ENCODE results near the gene CCER1.

CCER1 gene

DNA sequence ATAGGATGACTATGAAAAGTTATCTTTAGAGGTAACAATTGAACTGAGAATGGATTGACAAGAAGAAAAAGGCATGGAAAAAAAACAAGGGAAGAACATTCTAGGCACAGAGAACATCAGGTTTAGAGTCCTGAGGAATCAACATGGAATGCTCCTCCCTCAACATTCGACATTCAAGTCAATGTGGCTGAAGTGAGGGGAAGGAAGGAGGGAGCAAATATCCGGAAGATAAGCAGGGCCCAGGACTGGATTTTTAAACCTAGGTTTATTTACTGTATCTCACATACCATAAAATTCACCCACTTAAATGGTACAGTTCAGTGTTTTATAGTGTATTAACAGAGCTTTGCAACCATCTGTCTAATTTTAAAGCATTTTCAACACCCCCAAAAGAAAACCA, 9.6 kb upstream of the CCER1 start:
- DNase-seq, result no peak

DNA sequence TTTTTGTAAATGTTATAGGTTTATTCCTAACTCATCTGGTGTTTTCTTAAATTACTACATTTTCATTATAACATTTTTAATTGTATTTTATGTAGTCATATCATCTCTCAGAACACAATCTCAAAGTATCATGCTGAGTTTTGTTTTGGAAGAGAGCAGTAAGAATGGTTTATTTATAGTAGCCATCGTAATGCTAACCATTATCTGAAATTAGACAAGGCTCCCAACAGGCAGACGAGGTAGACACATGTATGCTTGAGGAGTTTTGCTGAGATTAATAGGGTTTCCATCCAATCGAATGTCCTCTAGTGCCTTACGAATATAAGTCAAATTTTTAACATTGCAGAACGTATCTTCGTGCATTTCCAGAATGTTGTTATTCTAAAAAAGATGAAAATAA, 9.0 kb upstream of the CCER1 start:
- no peak for DNase-seq

DNA sequence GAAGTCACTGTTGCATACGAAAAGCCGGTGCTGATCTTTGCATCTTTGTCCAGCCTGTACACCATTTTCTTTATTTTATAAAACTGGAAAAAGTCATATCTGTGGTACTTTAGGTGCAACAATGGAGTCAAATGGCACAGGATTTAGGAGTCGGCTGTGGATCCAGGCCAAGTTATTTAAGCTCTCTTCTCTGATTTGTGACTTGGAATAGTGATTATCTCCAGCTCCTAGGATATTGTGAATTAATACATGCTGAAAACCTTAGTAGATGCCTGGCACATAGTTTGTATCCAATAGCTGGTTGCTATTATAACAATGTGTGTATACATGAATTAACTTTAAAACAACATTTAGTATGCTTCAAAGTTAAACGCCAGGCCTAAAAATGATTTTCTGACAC, 6.2 kb upstream of the CCER1 start:
- DNase-seq, result no peak

DNA sequence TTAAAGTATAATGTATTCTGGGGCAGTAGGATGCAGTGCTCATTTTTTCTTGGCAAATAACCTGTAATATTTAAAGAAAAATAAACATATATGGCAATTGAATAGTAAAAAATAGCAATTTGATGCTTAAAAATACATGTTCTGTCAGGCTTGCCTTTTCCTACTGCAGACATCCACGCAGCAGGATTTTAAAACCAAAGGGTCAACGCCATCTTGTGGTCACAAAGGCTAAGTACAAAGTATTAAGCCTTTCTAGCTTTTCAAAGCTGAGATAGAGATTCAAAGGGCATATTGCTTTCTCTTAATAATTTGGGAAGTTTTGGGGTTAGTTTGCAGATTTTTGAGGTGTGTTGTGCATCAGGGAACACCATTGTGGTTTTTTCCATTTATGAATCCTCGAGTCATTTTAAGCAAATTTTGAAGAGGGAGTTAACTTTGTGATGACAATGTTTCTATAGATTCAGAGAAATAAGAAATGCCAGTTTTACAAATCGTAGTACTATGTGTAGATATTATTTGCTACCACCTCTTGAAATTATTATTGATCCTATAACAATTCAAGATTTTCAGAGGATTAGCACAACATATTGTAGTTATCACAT, 4.7 kb upstream of the CCER1 start:
- DNase-seq, result peak; percentile 69

GRCh38 chr12:90959032-90959431, 4.1 kb upstream of the CCER1 start:
- no peak for DNase-seq

GRCh38 chr12:90958347-90958746, 3.4 kb upstream of the CCER1 start:
- DNase-seq, result no peak

GRCh38 chr12:90954428-90954827, 548 bp downstream of the CCER1 start:
- no peak for DNase-seq

- DNase-seq, result no peak
Observed at GRCh38 chr12:90953956-90954421, 987 bp downstream of the CCER1 start.

DNA sequence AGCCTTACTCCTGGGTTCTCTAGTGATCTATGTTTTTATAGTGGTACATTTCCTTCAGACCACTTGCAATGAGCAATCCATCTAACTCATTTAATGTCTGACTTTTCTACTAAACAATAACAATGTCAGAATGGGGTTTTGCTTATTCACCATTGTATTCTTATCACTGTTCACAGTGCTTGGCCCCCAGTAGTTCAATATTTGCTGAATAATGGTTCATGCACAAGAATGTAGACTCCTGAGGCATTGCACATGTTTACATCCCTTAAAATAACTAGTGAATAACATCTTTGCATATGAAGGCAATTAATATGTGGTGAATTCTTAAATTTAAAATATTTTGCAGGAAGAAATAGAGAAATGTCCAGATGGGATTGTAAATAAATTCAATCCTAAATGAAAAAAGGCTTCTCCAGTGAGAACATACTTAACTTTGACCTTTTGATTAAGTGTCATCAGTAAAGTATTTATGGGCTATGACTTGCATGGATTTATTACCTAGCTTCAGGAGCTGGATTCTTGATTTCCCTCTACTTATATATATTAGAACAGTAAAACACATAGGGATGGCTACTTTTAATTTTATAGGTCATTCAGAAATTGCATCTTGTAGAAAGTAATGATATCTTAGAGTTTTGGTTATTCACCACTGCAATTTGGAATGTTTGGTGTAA, 3.4 kb downstream of the CCER1 start:
- peak; percentile 4 for DNase-seq

GRCh38 chr12:90947869-90948268, 7.1 kb downstream of the CCER1 start:
- no peak for DNase-seq

GRCh38 chr12:90945070-90945649, 9.8 kb downstream of the CCER1 start:
- DNase-seq, result peak; percentile 55

- no peak for DNase-seq
Observed at GRCh38 chr12:90943255-90943654, 11.7 kb downstream of the CCER1 start.

- peak; percentile 66 for DNase-seq
Observed at GRCh38 chr12:90940872-90941499, 14.0 kb downstream of the CCER1 start.

DNA sequence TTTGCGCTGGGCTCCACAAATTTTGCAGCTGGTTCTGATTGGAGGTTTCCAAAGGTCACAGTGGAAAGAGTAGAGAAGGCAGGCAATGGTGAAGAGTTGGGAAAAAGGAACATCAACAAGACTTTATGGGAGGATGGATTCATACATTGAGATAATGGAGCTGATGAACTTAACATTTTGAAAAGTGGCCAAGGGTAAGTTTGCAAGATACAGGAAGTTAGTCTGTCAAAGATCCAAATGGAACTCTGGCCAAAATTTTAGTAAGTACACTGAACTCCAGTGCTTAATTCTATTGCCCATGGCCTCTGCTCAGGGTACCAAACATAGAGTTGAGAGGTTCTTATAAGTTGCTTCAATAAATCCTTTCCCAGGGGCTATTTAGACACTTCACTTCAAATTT, 15.6 kb downstream of the CCER1 start:
- DNase-seq, result no peak

DNA sequence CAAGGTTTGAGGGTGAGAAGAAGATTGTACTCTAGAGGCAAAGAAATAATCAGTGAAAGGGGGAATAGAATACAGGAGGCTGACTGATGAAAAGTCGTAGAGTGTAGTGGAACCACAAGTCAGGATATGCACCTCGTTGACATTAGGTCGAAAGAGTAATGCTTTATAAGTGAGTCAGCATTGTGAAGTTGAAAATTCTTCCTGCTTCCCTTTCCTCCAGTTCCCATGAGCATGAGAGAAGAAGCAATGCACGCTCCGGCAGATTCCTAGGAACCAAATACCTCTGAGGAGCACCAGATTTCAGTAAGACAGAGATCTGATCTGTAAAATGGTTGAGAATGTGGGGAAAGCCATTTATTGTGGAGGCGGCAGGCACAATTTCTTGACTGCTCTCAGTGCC, 16.5 kb downstream of the CCER1 start:
- DNase-seq, result no peak

DNA sequence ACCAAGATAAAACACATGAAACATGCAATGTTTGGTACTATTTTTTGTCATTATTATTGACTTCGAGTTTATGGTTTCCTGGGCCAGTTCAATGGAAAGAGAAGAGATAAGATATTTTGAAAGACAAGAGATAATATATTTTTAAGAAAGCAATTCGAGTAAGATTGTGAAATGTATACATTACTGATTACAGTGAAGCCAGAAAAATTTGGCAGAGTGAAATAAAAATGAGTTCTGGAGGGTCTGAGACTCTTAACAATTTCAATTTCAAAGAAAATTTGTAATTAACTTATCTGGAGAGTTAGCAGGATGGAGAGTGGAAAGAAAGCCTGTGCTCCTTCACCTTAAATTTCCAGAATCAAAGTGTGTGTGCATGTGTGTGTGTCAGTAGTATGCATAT, 17.3 kb downstream of the CCER1 start:
- DNase-seq, result no peak

DNA sequence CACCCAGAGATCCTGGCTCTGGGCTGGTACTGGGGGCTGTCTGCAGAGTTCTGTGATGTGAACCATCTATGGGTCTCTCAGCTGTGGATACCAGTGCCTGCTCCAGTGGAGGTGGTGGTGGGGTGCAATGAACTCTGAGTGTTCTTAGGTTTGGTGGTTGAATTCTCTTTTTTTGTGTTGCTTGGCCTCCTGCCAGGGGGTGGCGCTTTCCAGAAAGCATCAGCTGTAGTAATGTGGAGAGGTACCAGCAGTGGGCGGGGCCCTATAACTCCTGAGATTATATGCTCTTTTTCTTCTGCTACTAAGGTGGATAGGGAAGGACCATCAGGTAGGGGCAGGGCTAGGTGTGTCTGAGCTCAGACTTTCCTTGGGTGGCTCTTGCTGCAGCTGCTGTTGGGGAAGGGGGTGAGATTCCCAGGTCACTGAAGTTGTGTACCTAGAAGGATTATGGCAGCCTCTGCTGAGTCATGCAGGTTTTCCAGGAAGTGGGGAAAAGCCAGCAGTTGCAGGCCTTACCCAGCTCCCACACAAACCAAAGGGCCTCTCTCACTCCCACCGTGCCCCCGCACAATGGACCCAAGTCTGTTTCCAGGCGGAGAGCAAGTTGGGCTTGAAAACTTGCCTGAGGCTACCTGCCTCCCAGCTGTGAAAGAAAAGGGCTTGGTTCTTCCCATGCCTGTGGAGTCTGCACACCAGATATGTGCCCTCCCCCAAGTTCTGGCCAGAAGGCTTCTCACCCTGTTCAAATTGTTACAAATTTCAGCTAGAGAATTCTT, 18.6 kb downstream of the CCER1 start:
- no peak for DNase-seq

- no peak for DNase-seq
Observed at GRCh38 chr12:90925562-90925961, 29.4 kb downstream of the CCER1 start.

- no peak for DNase-seq
Observed at GRCh38 chr12:90924406-90924805, 30.6 kb downstream of the CCER1 start.

DNA sequence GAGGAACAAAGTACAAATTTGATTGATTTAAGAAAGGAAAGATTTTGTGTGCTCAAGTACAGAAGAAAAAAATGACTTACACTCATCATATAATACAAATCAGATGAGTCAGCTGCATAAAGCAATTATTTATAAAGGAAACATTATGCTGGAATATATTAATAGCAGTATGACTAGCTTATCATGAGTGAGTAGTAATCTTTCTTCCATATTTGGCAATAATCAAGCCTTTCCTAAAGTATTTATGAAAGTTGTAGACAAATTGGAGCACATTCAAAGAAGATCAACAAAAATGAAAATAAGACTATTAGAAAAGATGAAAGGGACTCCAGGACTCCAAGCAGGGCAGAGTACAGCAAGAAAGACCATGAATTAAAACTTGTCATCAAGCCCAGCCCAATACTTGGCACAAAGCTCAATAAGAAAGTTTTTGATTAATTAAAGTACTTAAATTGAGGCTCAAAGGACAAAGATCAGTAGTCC, 32.8 kb downstream of the CCER1 start:
- no peak for DNase-seq

DNA sequence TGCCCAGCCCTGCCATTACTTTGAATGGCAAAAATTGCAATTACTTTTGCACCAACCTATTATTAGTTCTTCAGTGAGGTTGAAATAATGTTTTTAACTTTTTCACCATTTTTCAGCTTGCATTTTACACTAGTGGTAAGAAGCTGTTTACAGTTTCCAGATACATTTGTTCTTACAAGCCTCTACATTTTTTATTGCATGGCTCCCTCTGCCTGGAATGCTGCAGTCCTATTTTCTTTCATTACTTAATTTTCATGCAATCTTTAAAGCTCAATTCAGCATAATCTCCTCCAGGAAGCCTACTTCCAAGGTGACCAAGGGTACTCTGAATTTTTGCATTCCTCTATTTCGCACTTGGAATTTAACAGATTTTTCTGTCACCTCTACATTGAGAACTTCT, 33.4 kb downstream of the CCER1 start:
- no peak for DNase-seq

GRCh38 chr12:90920222-90920621, 34.8 kb downstream of the CCER1 start:
- no peak for DNase-seq

DNA sequence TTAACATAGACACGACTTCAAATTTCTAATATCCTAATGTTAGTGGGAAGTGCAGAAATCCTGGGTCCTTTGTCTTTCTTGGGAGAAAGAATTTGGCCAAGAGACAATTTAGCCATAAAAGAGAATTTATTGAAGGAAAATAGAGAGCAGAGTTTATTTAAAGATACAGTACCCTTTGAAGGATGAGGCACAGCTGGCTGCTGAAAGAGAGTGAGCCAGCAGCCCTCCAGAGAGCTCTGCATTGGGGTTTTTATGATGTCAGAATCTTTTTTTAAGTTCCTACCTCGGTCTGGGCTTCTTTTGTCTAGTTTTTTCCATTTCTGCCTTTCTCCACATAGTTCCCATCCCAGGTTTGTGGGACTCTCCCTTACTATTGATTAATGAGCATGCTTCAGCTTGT, 37.5 kb downstream of the CCER1 start:
- no peak for DNase-seq
